Astrocyte (in vitro differentiated cells and primary cell): Measurements from ENCODE around the gene SRD5A1. TPM values are rescaled to one million over a fixed set of nuclear protein-coding genes. Genes with fewer than 3 reads are reported as not detected.
A peak's percentile ranks its signal among the peaks of the same experiment; 100 is the strongest.

Experiments
- DNase-seq: peaks from one replicate; pipeline ENCODE4 v3.0.0-alpha.2; 2010; ENCODE audit warnings: low read depth
- FAIRE-seq: peaks from 2 replicates; lab custom pipeline; 2011; peaks lifted over from hg19 to GRCh38; lab: Jason Lieb, UNC
- H2AFZ ChIP-seq: 2 replicates; pipeline ENCODE4 v1.6.0; 2012; ENCODE audit warnings: low read depth, low read length, inconsistent platforms
- H3K27ac ChIP-seq: 2 replicates; pipeline ENCODE4 v1.5.1; 2011; ENCODE audit warnings: low read depth, low read length, inconsistent platforms
- H3K27me3 ChIP-seq: 2 replicates; pipeline ENCODE4 v1.6.0; 2011; ENCODE audit warnings: low read length, inconsistent platforms; ENCODE audit not compliant: insufficient read depth
- H3K36me3 ChIP-seq: 2 replicates; pipeline ENCODE4 v1.5.1; 2011; ENCODE audit warnings: low read length, inconsistent platforms; ENCODE audit not compliant: insufficient read depth
- H3K4me1 ChIP-seq: 2 replicates; pipeline ENCODE4 v1.5.1; 2011; ENCODE audit warnings: low read length, inconsistent platforms; ENCODE audit not compliant: insufficient read depth
- H3K4me2 ChIP-seq: 2 replicates; pipeline ENCODE4 v1.6.0; 2012; ENCODE audit warnings: low read length, inconsistent platforms
- H3K4me3 ChIP-seq: 2 replicates; pipeline ENCODE4 v1.5.1; 2011; ENCODE audit warnings: low read depth, mild to moderate bottlenecking, low read length, inconsistent platforms; ENCODE audit not compliant: insufficient read depth
- H3K79me2 ChIP-seq: 2 replicates; pipeline ENCODE4 v1.6.0; 2012; ENCODE audit warnings: mild to moderate bottlenecking, low read length, inconsistent platforms; ENCODE audit not compliant: insufficient read depth
- H3K9ac ChIP-seq: 2 replicates; pipeline ENCODE4 v1.6.0; 2012; ENCODE audit warnings: mild to moderate bottlenecking, low read length, inconsistent platforms
- H3K9me3 ChIP-seq: 2 replicates; pipeline ENCODE4 v1.5.1; 2012; ENCODE audit warnings: low read depth, mild to moderate bottlenecking, low read length, inconsistent platforms; ENCODE audit not compliant: insufficient read depth
- H4K20me1 ChIP-seq: 2 replicates; pipeline ENCODE4 v1.6.0; 2012; ENCODE audit warnings: low read length, inconsistent platforms; ENCODE audit not compliant: insufficient read depth
- H3K27ac Mint-ChIP-seq: one replicate; pipeline ENCODE4 v1.8.0; 2021; ENCODE audit warnings: mild to moderate bottlenecking, mixed read lengths; ENCODE audit not compliant: unreplicated experiment
- H3K27me3 Mint-ChIP-seq: one replicate; pipeline ENCODE4 v1.8.0; 2021; ENCODE audit warnings: low read depth, mixed read lengths; ENCODE audit not compliant: unreplicated experiment
- H3K36me3 Mint-ChIP-seq: one replicate; pipeline ENCODE4 v1.8.0; 2021; ENCODE audit warnings: low read depth, mixed read lengths; ENCODE audit not compliant: unreplicated experiment
- H3K4me1 Mint-ChIP-seq: one replicate; pipeline ENCODE4 v1.8.0; 2021; ENCODE audit warnings: low read depth, mixed read lengths; ENCODE audit not compliant: unreplicated experiment
- H3K4me3 Mint-ChIP-seq: one replicate; pipeline ENCODE4 v1.8.0; 2021; ENCODE audit warnings: mild to moderate bottlenecking, moderate library complexity, mixed read lengths; ENCODE audit not compliant: unreplicated experiment
- H3K9me3 Mint-ChIP-seq: one replicate; pipeline ENCODE4 v1.8.0; 2021; ENCODE audit warnings: mild to moderate bottlenecking, mixed read lengths; ENCODE audit not compliant: unreplicated experiment
- EZH2 ChIP-seq: IDR thresholded peaks from 2 replicates; pipeline ENCODE4 v1.6.1; 2012; ENCODE audit warnings: mild to moderate bottlenecking, low read length, inconsistent platforms; ENCODE audit not compliant: insufficient read depth
- total RNA-seq: library from RNA; stranded (reverse); gene quantifications from 2 replicates; pipeline ENCODE4 v1.2.1, GENCODE V29; 2021
- TF ChIP-seq, protein P1 (sequence below): IDR thresholded peaks from 2 replicates; pipeline ENCODE4 v1.5.1; 2011; ENCODE audit warnings: low read depth, mild to moderate bottlenecking, inconsistent platforms, low read length, moderate library complexity; ENCODE audit not compliant: insufficient read depth

The SRD5A1 gene
- total RNA-seq, 1 donor from 2014 or later = 27.6 TPM

DNA sequence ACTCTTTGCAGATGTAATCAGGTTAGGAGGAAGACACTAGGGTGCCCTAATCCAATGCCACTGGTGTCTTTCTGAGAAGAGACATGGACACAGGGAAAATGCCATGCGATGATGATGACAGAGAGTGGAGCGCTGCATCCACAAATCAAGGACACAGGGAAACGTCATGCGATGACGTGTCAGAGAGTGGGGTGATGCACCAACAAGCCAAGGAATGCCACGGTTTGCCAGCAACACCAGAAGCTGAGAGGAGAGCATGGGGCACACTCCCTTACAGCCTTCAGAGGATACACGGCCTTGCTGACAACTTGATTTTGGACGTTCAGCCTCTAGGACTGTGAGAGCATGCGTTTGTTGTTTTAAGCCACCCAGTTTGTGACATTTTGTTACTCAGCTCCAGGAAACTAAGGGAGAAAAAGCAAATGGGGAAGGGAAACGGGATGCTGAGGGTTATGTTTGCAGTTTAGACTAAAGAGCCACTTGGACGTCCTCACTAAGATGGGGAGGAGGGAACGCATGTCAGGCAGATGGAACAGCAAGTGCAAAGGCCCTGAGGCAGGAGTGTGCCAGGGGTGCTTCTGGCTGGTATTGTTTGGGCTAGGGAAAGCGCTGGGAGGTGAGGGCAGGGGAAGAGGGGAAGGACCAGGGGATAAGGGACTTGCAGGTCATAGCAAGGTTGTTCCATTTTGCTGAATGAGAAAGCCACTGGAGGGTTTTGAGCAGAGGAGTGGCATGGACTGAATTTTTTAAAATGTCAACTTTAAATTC is 77.5 kb downstream of the SRD5A1 start:
- Histone ChIP-seq H3K4me1 (peaks cover 6% of the 10 kb centered on the region), H3K27ac (no peak overlapping the region), H3K36me3 (no peaks in the 10 kb centered on the region), H2AFZ (no peak overlapping the region), H3K9me3 (no peaks in the 10 kb centered on the region), H3K4me2 (no peak overlapping the region), H3K27me3 (no peaks in the 10 kb centered on the region), H3K4me3 (no peak overlapping the region), H3K9ac (no peak overlapping the region), H4K20me1 (peaks cover 13% of the 10 kb centered on the region), H3K79me2 (peaks cover 16% of the 10 kb centered on the region)
- no peak for DNase-seq
- H3K4me1 Mint-ChIP-seq = peaks cover 9% of the 10 kb centered on the region
- FAIRE-seq = no peak
- peak overlapping the region; percentile 88 for H3K4me3 Mint-ChIP-seq
- TF ChIP-seq, protein P1, sequence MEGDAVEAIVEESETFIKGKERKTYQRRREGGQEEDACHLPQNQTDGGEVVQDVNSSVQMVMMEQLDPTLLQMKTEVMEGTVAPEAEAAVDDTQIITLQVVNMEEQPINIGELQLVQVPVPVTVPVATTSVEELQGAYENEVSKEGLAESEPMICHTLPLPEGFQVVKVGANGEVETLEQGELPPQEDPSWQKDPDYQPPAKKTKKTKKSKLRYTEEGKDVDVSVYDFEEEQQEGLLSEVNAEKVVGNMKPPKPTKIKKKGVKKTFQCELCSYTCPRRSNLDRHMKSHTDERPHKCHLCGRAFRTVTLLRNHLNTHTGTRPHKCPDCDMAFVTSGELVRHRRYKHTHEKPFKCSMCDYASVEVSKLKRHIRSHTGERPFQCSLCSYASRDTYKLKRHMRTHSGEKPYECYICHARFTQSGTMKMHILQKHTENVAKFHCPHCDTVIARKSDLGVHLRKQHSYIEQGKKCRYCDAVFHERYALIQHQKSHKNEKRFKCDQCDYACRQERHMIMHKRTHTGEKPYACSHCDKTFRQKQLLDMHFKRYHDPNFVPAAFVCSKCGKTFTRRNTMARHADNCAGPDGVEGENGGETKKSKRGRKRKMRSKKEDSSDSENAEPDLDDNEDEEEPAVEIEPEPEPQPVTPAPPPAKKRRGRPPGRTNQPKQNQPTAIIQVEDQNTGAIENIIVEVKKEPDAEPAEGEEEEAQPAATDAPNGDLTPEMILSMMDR = no peak
- TF ChIP-seq EZH2 = no peak
- H3K36me3 Mint-ChIP-seq = no peaks in the 10 kb centered on the region
- H3K27me3 Mint-ChIP-seq = peaks cover 3% of the 10 kb centered on the region
- H3K9me3 Mint-ChIP-seq = no peaks in the 10 kb centered on the region
- no peak overlapping the region for H3K27ac Mint-ChIP-seq

DNA sequence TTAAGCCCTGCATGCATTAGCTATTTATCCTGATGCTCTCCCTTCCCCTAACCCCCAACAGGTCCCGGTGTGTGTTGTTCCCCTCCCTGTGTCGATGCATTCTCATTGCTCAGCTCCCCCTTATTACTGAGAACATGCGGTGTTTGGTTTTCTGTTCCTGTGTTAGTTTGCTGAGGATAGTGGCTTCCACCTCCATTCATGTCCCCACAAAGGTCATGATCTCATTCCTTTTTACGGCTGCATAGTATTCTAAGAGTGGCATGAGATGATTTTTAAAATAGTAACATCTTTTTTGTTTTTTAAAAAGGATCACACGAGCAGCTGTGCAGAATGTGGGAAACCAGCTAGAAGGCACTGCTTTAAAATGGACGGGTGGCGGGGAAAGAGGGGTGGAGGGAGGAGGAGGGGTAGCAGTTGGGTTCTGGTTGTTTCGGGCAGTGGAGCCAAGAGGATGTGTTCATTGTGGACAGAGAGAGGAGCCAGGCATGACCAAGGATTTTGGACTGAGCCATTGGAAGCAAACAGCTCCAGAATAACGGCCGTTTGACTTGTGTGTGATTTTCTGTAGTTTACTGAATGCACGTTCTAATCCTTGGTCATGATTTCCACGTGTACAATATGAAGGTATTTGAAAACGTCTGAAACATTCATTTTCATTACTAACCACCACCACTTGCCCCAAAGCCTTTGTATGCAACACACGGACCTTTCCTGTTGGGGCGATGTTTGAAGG is 78.3 kb downstream of the SRD5A1 start:
- Mint-ChIP-seq H3K36me3 (peaks cover 3% of the 10 kb centered on the region), H3K4me3 (peak overlapping the region; percentile 88), H3K27me3 (peaks cover 3% of the 10 kb centered on the region), H3K27ac (peak overlapping the region; percentile 93), H3K9me3 (no peaks in the 10 kb centered on the region), H3K4me1 (peaks cover 17% of the 10 kb centered on the region)
- H3K27ac ChIP-seq = peak overlapping the region; percentile 90
- H4K20me1 ChIP-seq = peaks cover 22% of the 10 kb centered on the region
- peak; percentile 79 for DNase-seq
- no peaks in the 10 kb centered on the region for H3K9me3 ChIP-seq
- peak overlapping the region; percentile 91 for H2AFZ ChIP-seq
- H3K79me2 ChIP-seq = peaks cover 24% of the 10 kb centered on the region
- no peaks in the 10 kb centered on the region for H3K36me3 ChIP-seq
- peak overlapping the region; percentile 92 for H3K4me2 ChIP-seq
- peak overlapping the region; percentile 70 for H3K4me3 ChIP-seq
- no peak for FAIRE-seq
- peak overlapping the region; percentile 88 for H3K9ac ChIP-seq
- H3K4me1 ChIP-seq = peaks cover 13% of the 10 kb centered on the region
- no peaks in the 10 kb centered on the region for H3K27me3 ChIP-seq
- TF ChIP-seq, protein P1 = no peak
- no peak for TF ChIP-seq EZH2
